CD4-positive, alpha-beta T cell treated with Interleukin-15 for 1 hour (primary cell): ENCODE measurements around the gene TMEM269.
"Not testable (repeated sequence)": the region's sequence is repeated elsewhere in the genome, so short reads cannot be mapped to it uniquely, and the experiment has no call there.

Source experiments
- DNase-seq: peaks from one replicate; pipeline ENCODE4 v3.0.0-alpha.2; 2020

TMEM269 gene

GRCh38 chr1:42748461-42749410 is 36.1 kb upstream of the TMEM269 start:
- DNase-seq: no peak

GRCh38 chr1:42750041-42750440 is 34.8 kb upstream of the TMEM269 start:
- DNase-seq: no peak

- DNase-seq: not testable (repeated sequence)
These were observed 33.2 kb upstream of the TMEM269 start for GRCh38 chr1:42751511-42752070.

- no peak for DNase-seq
These were observed 32.5 kb upstream of the TMEM269 start for GRCh38 chr1:42752284-42752683.

- DNase-seq: no peak
These were observed 31.7 kb upstream of the TMEM269 start for GRCh38 chr1:42753070-42753469.

GRCh38 chr1:42756956-42757891 is 27.6 kb upstream of the TMEM269 start:
- DNase-seq: no peak

GRCh38 chr1:42757892-42758275 is 26.9 kb upstream of the TMEM269 start:
- no peak for DNase-seq

GRCh38 chr1:42758641-42759040 is 26.1 kb upstream of the TMEM269 start:
- DNase-seq: no peak

- DNase-seq: no peak
These were observed 25.7 kb upstream of the TMEM269 start for GRCh38 chr1:42759114-42759513.

GRCh38 chr1:42761567-42761966 is 23.2 kb upstream of the TMEM269 start:
- DNase-seq: no peak

- DNase-seq: no peak
These were observed 22.5 kb upstream of the TMEM269 start for GRCh38 chr1:42762269-42762668.

- DNase-seq: no peak
These were observed 19.5 kb upstream of the TMEM269 start for GRCh38 chr1:42765269-42765668.

- no peak for DNase-seq
These were observed 18.7 kb upstream of the TMEM269 start for GRCh38 chr1:42765832-42766740.

GRCh38 chr1:42766741-42767509 is 17.9 kb upstream of the TMEM269 start, which contains the start of the genes C1orf50 and P3H1:
Gene C1orf50, plus strand, starts transcription at chr1:42767249. Its CDS starts 63 bp downstream, at chr1:42767312.
Gene P3H1, minus strand, starts transcription at chr1:42767028. Its CDS starts 57 bp downstream, at chr1:42766971.
- DNase-seq: peak; percentile 100

GRCh38 chr1:42767510-42768000 is 17.2 kb upstream of the TMEM269 start:
- DNase-seq: no peak

GRCh38 chr1:42768172-42768571 is 16.6 kb upstream of the TMEM269 start:
- no peak for DNase-seq

- no peak for DNase-seq
These were observed 15.0 kb upstream of the TMEM269 start for GRCh38 chr1:42769811-42770210.

- DNase-seq: no peak
These were observed 11.4 kb upstream of the TMEM269 start for GRCh38 chr1:42773420-42773819.

- no peak for DNase-seq
These were observed 9.8 kb upstream of the TMEM269 start for GRCh38 chr1:42774928-42775526.

GRCh38 chr1:42776502-42776901 is 8.3 kb upstream of the TMEM269 start:
- no peak for DNase-seq
